Mucosa of stomach (tissue), 1 donor: ENCODE results near the gene TMC1.

Experiments
- H3K27me3 ChIP-seq: one replicate; pipeline ENCODE4 v1.7.0; 2013; ENCODE audit warnings: mild to moderate bottlenecking, low read length; ENCODE audit not compliant: control insufficient read depth, insufficient read depth
- H3K36me3 ChIP-seq: one replicate; pipeline ENCODE4 v1.7.0; 2013; ENCODE audit warnings: low read length; ENCODE audit not compliant: control insufficient read depth, insufficient read depth
- H3K4me1 ChIP-seq: one replicate; pipeline ENCODE4 v1.7.0; 2013; ENCODE audit warnings: mild to moderate bottlenecking, low read length; ENCODE audit not compliant: control insufficient read depth, insufficient read depth
- H3K4me3 ChIP-seq: one replicate; pipeline ENCODE4 v1.7.0; 2013; ENCODE audit warnings: low read length
- H3K9ac ChIP-seq: one replicate; pipeline ENCODE4 v1.7.0; 2013; ENCODE audit warnings: mild to moderate bottlenecking, low read length, moderate library complexity
- H3K9me3 ChIP-seq: one replicate; pipeline ENCODE4 v1.7.0; 2013; ENCODE audit warnings: mild to moderate bottlenecking, low read length, moderate library complexity; ENCODE audit not compliant: control insufficient read depth
- donor health status: Pancreatic carcinoma.

TMC1 gene

GRCh38 chr9:72880821-72881220 lies 359.4 kb downstream of the TMC1 start:
- Histone ChIP-seq H3K27me3 (no peaks in the 10 kb centered on the region), H3K4me3 (no peak overlapping the region), H3K4me1 (peaks cover 7% of the 10 kb centered on the region), H3K9me3 (no peaks in the 10 kb centered on the region), H3K9ac (no peak overlapping the region), H3K36me3 (no peaks in the 10 kb centered on the region)

- H3K27me3 ChIP-seq = no peaks in the 10 kb centered on the region
- no peaks in the 10 kb centered on the region for H3K36me3 ChIP-seq
- H3K9me3 ChIP-seq = no peaks in the 10 kb centered on the region
- peaks cover 7% of the 10 kb centered on the region for H3K4me1 ChIP-seq
- no peak overlapping the region for H3K9ac ChIP-seq
- no peak overlapping the region for H3K4me3 ChIP-seq
Observed at GRCh38 chr9:72882117-72882775, 360.8 kb downstream of the TMC1 start.

GRCh38 chr9:72883875-72884274 lies 362.5 kb downstream of the TMC1 start:
- Histone ChIP-seq H3K9me3 (no peaks in the 10 kb centered on the region), H3K9ac (no peak overlapping the region), H3K4me3 (no peak overlapping the region), H3K36me3 (no peaks in the 10 kb centered on the region), H3K4me1 (peaks cover 7% of the 10 kb centered on the region), H3K27me3 (no peaks in the 10 kb centered on the region)

GRCh38 chr9:72884508-72884907 lies 363.1 kb downstream of the TMC1 start:
- Histone ChIP-seq H3K9ac (no peak overlapping the region), H3K4me3 (no peak overlapping the region), H3K9me3 (no peaks in the 10 kb centered on the region), H3K4me1 (peaks cover 7% of the 10 kb centered on the region), H3K36me3 (peaks cover under 1% of the 10 kb centered on the region), H3K27me3 (no peaks in the 10 kb centered on the region)
